ENCODE measurements around the gene INCA1. TPM values are rescaled to one million over a fixed set of nuclear protein-coding genes. Genes with fewer than 3 reads are reported as not detected.

The INCA1 gene
- total and polyA plus RNA-seq, 2 of the 13 experiments (the other 11 are each of a cell fraction or from before 2014, with no cell fraction given): 0.93 to 2.6 TPM

DNA sequence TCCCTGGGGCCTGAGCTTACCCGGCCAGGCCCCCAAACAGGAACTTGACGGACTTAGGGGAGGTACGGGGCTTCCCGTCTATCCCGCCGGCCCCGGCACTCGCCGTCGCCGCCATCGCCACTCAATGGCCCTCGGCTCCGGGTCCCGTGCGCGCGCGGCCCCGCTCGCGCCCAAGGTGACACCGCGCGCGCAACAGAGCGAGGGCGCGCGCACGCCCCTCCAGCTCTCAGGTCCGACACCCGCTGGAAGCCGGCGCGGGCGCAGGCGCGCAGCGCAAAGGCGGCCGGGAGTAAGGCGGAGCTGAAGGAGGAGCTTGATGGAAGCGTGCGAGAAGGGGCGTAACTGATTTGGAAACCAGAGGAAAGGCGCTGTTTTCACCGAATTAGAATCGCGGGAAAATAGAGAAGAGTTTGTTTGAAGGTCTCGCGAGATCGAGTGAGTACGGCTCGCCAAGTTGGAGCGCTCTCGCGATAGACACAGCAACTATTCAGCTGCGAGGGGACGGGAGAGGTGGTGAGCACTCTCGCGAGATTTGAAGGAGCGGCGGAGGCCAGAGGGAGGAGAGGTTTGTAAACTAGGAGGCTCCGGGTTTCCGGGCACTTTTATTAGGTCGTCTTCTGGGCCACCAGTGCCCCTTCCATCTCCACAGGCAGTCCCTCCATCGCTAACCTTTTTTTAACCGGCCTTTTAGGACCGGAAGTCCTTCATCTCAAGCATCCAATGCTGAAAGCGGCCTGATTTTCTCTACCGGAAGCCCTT, 57.3 kb downstream of the INCA1 start, which contains the start of the genes RNF167 and SLC25A11 (continued):
- TF ChIP-seq, protein P1, sequence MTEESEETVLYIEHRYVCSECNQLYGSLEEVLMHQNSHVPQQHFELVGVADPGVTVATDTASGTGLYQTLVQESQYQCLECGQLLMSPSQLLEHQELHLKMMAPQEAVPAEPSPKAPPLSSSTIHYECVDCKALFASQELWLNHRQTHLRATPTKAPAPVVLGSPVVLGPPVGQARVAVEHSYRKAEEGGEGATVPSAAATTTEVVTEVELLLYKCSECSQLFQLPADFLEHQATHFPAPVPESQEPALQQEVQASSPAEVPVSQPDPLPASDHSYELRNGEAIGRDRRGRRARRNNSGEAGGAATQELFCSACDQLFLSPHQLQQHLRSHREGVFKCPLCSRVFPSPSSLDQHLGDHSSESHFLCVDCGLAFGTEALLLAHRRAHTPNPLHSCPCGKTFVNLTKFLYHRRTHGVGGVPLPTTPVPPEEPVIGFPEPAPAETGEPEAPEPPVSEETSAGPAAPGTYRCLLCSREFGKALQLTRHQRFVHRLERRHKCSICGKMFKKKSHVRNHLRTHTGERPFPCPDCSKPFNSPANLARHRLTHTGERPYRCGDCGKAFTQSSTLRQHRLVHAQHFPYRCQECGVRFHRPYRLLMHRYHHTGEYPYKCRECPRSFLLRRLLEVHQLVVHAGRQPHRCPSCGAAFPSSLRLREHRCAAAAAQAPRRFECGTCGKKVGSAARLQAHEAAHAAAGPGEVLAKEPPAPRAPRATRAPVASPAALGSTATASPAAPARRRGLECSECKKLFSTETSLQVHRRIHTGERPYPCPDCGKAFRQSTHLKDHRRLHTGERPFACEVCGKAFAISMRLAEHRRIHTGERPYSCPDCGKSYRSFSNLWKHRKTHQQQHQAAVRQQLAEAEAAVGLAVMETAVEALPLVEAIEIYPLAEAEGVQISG (CRISPR knock-in tag; IDR thresholded peaks at IDR 0.05): peak; percentile 48; the same call in 1 of the 2 replicates
- TF ChIP-seq ELF3 (CRISPR knock-in tag; IDR thresholded peaks at IDR 0.05): peak; percentile 10; the same call in 1 of the 2 replicates
- peak; percentile 59 for TF ChIP-seq NFYC (CRISPR knock-in tag; IDR thresholded peaks at IDR 0.05)
- TF ChIP-seq GTF2F1 (IDR thresholded peaks at IDR 0.05; ENCODE audit: low read length): no peak
- TF ChIP-seq, protein P2, sequence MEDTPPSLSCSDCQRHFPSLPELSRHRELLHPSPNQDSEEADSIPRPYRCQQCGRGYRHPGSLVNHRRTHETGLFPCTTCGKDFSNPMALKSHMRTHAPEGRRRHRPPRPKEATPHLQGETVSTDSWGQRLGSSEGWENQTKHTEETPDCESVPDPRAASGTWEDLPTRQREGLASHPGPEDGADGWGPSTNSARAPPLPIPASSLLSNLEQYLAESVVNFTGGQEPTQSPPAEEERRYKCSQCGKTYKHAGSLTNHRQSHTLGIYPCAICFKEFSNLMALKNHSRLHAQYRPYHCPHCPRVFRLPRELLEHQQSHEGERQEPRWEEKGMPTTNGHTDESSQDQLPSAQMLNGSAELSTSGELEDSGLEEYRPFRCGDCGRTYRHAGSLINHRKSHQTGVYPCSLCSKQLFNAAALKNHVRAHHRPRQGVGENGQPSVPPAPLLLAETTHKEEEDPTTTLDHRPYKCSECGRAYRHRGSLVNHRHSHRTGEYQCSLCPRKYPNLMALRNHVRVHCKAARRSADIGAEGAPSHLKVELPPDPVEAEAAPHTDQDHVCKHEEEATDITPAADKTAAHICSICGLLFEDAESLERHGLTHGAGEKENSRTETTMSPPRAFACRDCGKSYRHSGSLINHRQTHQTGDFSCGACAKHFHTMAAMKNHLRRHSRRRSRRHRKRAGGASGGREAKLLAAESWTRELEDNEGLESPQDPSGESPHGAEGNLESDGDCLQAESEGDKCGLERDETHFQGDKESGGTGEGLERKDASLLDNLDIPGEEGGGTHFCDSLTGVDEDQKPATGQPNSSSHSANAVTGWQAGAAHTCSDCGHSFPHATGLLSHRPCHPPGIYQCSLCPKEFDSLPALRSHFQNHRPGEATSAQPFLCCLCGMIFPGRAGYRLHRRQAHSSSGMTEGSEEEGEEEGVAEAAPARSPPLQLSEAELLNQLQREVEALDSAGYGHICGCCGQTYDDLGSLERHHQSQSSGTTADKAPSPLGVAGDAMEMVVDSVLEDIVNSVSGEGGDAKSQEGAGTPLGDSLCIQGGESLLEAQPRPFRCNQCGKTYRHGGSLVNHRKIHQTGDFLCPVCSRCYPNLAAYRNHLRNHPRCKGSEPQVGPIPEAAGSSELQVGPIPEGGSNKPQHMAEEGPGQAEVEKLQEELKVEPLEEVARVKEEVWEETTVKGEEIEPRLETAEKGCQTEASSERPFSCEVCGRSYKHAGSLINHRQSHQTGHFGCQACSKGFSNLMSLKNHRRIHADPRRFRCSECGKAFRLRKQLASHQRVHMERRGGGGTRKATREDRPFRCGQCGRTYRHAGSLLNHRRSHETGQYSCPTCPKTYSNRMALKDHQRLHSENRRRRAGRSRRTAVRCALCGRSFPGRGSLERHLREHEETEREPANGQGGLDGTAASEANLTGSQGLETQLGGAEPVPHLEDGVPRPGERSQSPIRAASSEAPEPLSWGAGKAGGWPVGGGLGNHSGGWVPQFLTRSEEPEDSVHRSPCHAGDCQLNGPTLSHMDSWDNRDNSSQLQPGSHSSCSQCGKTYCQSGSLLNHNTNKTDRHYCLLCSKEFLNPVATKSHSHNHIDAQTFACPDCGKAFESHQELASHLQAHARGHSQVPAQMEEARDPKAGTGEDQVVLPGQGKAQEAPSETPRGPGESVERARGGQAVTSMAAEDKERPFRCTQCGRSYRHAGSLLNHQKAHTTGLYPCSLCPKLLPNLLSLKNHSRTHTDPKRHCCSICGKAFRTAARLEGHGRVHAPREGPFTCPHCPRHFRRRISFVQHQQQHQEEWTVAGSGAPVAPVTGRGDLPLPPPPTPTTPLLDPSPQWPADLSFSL (CRISPR knock-in tag; IDR thresholded peaks at IDR 0.05): no peak
- TF ChIP-seq, protein P3, sequence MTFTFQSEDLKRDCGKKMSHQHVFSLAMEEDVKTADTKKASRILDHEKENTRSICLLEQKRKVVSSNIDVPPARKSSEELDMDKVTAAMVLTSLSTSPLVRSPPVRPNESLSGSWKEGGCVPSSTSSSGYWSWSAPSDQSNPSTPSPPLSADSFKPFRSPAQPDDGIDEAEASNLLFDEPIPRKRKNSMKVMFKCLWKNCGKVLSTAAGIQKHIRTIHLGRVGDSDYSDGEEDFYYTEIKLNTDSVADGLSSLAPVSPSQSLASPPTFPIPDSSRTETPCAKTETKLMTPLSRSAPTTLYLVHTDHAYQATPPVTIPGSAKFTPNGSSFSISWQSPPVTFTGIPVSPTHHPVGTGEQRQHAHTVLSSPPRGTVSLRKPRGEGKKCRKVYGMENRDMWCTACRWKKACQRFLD (CRISPR knock-in tag; IDR thresholded peaks at IDR 0.05; ENCODE audit: borderline replicate concordance): no peak
- TF ChIP-seq FOXK2 (IDR thresholded peaks at IDR 0.05): peak; percentile 66; the same call in 1 of the 2 replicates
- TF ChIP-seq ZNF773 (CRISPR knock-in tag; IDR thresholded peaks at IDR 0.05; ENCODE audit: borderline replicate concordance): no peak
- 0 out of 2 replicates have a peak, but pooled peaks have one; percentile 22 for TF ChIP-seq ERF (CRISPR knock-in tag; IDR thresholded peaks at IDR 0.05)
- peak; percentile 71 for TF ChIP-seq NFYB (CRISPR knock-in tag; IDR thresholded peaks at IDR 0.05)
- no peak for TF ChIP-seq ZNF207 (IDR thresholded peaks at IDR 0.05; ENCODE audit: borderline replicate concordance)
- TF ChIP-seq, protein P4, sequence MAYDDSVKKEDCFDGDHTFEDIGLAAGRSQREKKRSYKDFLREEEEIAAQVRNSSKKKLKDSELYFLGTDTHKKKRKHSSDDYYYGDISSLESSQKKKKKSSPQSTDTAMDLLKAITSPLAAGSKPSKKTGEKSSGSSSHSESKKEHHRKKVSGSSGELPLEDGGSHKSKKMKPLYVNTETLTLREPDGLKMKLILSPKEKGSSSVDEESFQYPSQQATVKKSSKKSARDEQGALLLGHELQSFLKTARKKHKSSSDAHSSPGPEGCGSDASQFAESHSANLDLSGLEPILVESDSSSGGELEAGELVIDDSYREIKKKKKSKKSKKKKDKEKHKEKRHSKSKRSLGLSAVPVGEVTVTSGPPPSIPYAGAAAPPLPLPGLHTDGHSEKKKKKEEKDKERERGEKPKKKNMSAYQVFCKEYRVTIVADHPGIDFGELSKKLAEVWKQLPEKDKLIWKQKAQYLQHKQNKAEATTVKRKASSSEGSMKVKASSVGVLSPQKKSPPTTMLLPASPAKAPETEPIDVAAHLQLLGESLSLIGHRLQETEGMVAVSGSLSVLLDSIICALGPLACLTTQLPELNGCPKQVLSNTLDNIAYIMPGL (CRISPR knock-in tag; IDR thresholded peaks at IDR 0.05; ENCODE audit: borderline replicate concordance in 1 of 2, low read depth in 1 of 2): peak; percentile 19 to 45; a peak in 1 of 4 replicates
- TF ChIP-seq, protein P5, sequence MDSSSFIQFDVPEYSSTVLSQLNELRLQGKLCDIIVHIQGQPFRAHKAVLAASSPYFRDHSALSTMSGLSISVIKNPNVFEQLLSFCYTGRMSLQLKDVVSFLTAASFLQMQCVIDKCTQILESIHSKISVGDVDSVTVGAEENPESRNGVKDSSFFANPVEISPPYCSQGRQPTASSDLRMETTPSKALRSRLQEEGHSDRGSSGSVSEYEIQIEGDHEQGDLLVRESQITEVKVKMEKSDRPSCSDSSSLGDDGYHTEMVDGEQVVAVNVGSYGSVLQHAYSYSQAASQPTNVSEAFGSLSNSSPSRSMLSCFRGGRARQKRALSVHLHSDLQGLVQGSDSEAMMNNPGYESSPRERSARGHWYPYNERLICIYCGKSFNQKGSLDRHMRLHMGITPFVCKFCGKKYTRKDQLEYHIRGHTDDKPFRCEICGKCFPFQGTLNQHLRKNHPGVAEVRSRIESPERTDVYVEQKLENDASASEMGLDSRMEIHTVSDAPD (CRISPR knock-in tag; IDR thresholded peaks at IDR 0.05): no peak
- TF ChIP-seq ZNF160 (CRISPR knock-in tag; IDR thresholded peaks at IDR 0.05): peak; percentile 65

Data from HepG2 (cell line).